Neural progenitor cell (in vitro differentiated cells): ENCODE data around the gene GADL1. TPM values are rescaled to one million over a fixed set of nuclear protein-coding genes. Genes with fewer than 3 reads are reported as not detected.

Experiments used
- DNase-seq: peaks from one replicate; pipeline ENCODE4 v3.0.0-alpha.2; 2016; ENCODE audit warnings: low spot score
- H2AFZ ChIP-seq: fragments of 200-600 bp; sonication (generic); replicated peaks from 2 replicates; pipeline ENCODE4 v1.6.1; 2016; ENCODE audit warnings: antibody characterized with exemption
- H3F3A ChIP-seq: fragments of 200-600 bp; sonication (generic); 2 replicates; pipeline ENCODE4 v1.6.1; 2016; ENCODE audit warnings: antibody characterized with exemption, low read depth
- H3K27ac ChIP-seq: fragments of 200-600 bp; sonication (generic); 2 replicates; pipeline ENCODE4 v1.5.1; 2016; ENCODE audit warnings: mild to moderate bottlenecking
- H3K27me3 ChIP-seq: fragments of 200-600 bp; sonication (generic); 2 replicates; pipeline ENCODE4 v1.6.1; 2016; ENCODE audit warnings: mild to moderate bottlenecking, moderate library complexity
- H3K36me3 ChIP-seq: fragments of 200-600 bp; sonication (generic); 2 replicates; pipeline ENCODE4 v1.5.1; 2016
- H3K4me1 ChIP-seq: fragments of 200-600 bp; sonication (generic); 2 replicates; pipeline ENCODE4 v1.6.1; 2016; ENCODE audit warnings: mixed run types
- H3K4me2 ChIP-seq: fragments of 200-600 bp; sonication (generic); 2 replicates; pipeline ENCODE4 v1.6.1; 2016
- H3K4me3 ChIP-seq: fragments of 200-600 bp; sonication (generic); 2 replicates; pipeline ENCODE4 v1.5.1; 2016
- H3K79me2 ChIP-seq: fragments of 200-600 bp; sonication (generic); 2 replicates; pipeline ENCODE4 v1.6.1; 2016; ENCODE audit warnings: low read depth
- H3K9ac ChIP-seq: fragments of 200-600 bp; sonication (generic); 2 replicates; pipeline ENCODE4 v1.6.1; 2016
- H3K9me3 ChIP-seq: fragments of 200-600 bp; sonication (generic); 2 replicates; pipeline ENCODE4 v1.5.1; 2016; ENCODE audit warnings: low read depth
- H4K20me1 ChIP-seq: fragments of 200-600 bp; sonication (generic); 2 replicates; pipeline ENCODE4 v1.6.1; 2016; ENCODE audit warnings: low read depth
- H3K27ac Mint-ChIP-seq: 3 replicates; pipeline ENCODE4 v1.8.0; 2021; ENCODE audit warnings: mixed read lengths
- H3K27me3 Mint-ChIP-seq: 2 replicates; pipeline ENCODE4 v1.8.0; 2022; ENCODE audit warnings: low read depth, mild to moderate bottlenecking, inconsistent platforms, moderate library complexity, mixed read lengths; ENCODE audit not compliant: insufficient read depth
- H3K36me3 Mint-ChIP-seq: 3 replicates; pipeline ENCODE4 v1.8.0; 2021; ENCODE audit warnings: mixed read lengths
- H3K4me1 Mint-ChIP-seq: 3 replicates; pipeline ENCODE4 v1.8.0; 2021; ENCODE audit warnings: mixed read lengths
- H3K4me3 Mint-ChIP-seq: 3 replicates; pipeline ENCODE4 v1.8.0; 2021; ENCODE audit warnings: mild to moderate bottlenecking, moderate library complexity, mixed read lengths
- H3K9me3 Mint-ChIP-seq: 3 replicates; pipeline ENCODE4 v1.8.0; 2020; ENCODE audit warnings: mixed read lengths
- EZH2 ChIP-seq: fragments of 200-600 bp; sonication (generic); IDR thresholded peaks from 2 replicates; pipeline ENCODE4 v1.6.1; 2017; ENCODE audit warnings: antibody characterized with exemption, mild to moderate bottlenecking, moderate library complexity
- EZH2phosphoT487 ChIP-seq: fragments of 200-600 bp; sonication (generic); IDR thresholded peaks from 2 replicates; pipeline ENCODE4 v1.6.1; 2017; ENCODE audit warnings: antibody characterized with exemption
- total RNA-seq: library from RNA; depleted of rRNA; stranded (reverse); fragments of >200 nt; gene quantifications from 2 replicates; pipeline ENCODE4 v1.2.3, GENCODE V29; 2015; ENCODE audit warnings: low replicate concordance
- TF ChIP-seq, protein P1 (sequence below): fragments of 200-600 bp; sonication (generic); IDR thresholded peaks from 2 replicates; pipeline ENCODE4 v1.5.1; 2017; ENCODE audit warnings: antibody characterized with exemption, mild to moderate bottlenecking

The GADL1 gene
- total RNA-seq, 1 donor from 2014 or later, result not detected

GRCh38 chr3:30683769-30684168, 210.7 kb downstream of the GADL1 start:
- H3K9me3 Mint-ChIP-seq, result no peaks in the 10 kb centered on the region
- no peaks in the 10 kb centered on the region for H3K36me3 ChIP-seq
- no peaks in the 10 kb centered on the region for H3K9me3 ChIP-seq
- no peak overlapping the region for H3K4me3 Mint-ChIP-seq
- no peak overlapping the region for H3K4me3 ChIP-seq
- peaks cover 25% of the 10 kb centered on the region for H3K4me1 Mint-ChIP-seq
- DNase-seq, result no peak
- H4K20me1 ChIP-seq, result no peaks in the 10 kb centered on the region
- H3K27ac ChIP-seq, result no peak overlapping the region
- H3K27me3 Mint-ChIP-seq, result no peaks in the 10 kb centered on the region
- H3K4me1 ChIP-seq, result peaks cover 19% of the 10 kb centered on the region
- no peak overlapping the region for H3K4me2 ChIP-seq
- no peaks in the 10 kb centered on the region for H3K27me3 ChIP-seq
- TF ChIP-seq, protein P1, sequence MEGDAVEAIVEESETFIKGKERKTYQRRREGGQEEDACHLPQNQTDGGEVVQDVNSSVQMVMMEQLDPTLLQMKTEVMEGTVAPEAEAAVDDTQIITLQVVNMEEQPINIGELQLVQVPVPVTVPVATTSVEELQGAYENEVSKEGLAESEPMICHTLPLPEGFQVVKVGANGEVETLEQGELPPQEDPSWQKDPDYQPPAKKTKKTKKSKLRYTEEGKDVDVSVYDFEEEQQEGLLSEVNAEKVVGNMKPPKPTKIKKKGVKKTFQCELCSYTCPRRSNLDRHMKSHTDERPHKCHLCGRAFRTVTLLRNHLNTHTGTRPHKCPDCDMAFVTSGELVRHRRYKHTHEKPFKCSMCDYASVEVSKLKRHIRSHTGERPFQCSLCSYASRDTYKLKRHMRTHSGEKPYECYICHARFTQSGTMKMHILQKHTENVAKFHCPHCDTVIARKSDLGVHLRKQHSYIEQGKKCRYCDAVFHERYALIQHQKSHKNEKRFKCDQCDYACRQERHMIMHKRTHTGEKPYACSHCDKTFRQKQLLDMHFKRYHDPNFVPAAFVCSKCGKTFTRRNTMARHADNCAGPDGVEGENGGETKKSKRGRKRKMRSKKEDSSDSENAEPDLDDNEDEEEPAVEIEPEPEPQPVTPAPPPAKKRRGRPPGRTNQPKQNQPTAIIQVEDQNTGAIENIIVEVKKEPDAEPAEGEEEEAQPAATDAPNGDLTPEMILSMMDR, result no peak
- TF ChIP-seq EZH2phosphoT487 (no peak), EZH2 (no peak)
- no peak overlapping the region for H3K9ac ChIP-seq
- no peak overlapping the region for H3K27ac Mint-ChIP-seq
- H2AFZ ChIP-seq, result no peak overlapping the region
- H3K79me2 ChIP-seq, result no peaks in the 10 kb centered on the region
- peaks cover 13% of the 10 kb centered on the region for H3F3A ChIP-seq
- peaks cover 28% of the 10 kb centered on the region for H3K36me3 Mint-ChIP-seq

DNA sequence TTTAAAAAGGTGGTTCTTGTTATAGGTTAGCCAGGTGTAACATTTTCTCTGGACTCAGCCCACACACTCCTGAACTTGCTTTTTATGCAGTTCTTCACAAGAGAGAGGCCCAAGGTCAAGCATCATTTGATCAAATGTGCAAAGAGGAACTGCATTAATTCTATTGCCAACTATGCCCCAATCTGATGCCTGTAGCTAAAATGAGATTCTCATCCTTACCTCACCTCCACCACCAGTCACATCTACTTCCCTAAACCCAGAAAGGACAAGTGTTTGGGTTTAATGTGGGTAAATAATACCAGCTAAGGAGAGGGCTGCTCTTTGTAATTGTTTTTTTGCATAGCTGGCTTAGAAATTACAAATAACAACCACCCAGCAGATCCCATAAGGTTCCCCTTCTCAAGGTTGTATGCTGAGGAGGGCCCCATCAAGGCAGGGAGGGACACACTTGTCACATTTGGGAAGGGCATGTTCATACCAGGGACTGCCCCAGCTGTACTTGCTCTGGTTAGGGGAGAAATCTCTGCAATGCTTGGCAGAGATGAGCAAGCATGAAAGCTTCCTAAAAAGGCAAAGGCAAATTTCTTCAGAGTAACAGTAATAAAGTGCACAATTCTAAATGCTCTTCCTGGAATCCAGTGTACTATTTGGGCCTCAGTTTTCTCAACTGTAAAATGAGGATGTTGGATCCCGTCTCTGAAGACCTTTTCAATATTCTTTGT, 211.9 kb downstream of the GADL1 start:
- H3K4me3 ChIP-seq, result no peak overlapping the region
- Mint-ChIP-seq H3K27me3 (no peaks in the 10 kb centered on the region), H3K27ac (no peak overlapping the region), H3K36me3 (peaks cover 29% of the 10 kb centered on the region), H3K9me3 (no peaks in the 10 kb centered on the region), H3K4me3 (no peak overlapping the region), H3K4me1 (peaks cover 27% of the 10 kb centered on the region)
- H4K20me1 ChIP-seq, result no peaks in the 10 kb centered on the region
- H3K27ac ChIP-seq, result no peak overlapping the region
- H3K4me1 ChIP-seq, result peaks cover 19% of the 10 kb centered on the region
- no peak overlapping the region for H3K9ac ChIP-seq
- H2AFZ ChIP-seq, result no peak overlapping the region
- DNase-seq, result no peak
- no peaks in the 10 kb centered on the region for H3K36me3 ChIP-seq
- H3K4me2 ChIP-seq, result no peak overlapping the region
- H3K9me3 ChIP-seq, result no peaks in the 10 kb centered on the region
- H3K27me3 ChIP-seq, result no peaks in the 10 kb centered on the region
- H3K79me2 ChIP-seq, result no peaks in the 10 kb centered on the region
- TF ChIP-seq EZH2phosphoT487, result no peak
- no peak for TF ChIP-seq EZH2
- TF ChIP-seq, protein P1, result no peak
- H3F3A ChIP-seq, result peaks cover 13% of the 10 kb centered on the region

DNA sequence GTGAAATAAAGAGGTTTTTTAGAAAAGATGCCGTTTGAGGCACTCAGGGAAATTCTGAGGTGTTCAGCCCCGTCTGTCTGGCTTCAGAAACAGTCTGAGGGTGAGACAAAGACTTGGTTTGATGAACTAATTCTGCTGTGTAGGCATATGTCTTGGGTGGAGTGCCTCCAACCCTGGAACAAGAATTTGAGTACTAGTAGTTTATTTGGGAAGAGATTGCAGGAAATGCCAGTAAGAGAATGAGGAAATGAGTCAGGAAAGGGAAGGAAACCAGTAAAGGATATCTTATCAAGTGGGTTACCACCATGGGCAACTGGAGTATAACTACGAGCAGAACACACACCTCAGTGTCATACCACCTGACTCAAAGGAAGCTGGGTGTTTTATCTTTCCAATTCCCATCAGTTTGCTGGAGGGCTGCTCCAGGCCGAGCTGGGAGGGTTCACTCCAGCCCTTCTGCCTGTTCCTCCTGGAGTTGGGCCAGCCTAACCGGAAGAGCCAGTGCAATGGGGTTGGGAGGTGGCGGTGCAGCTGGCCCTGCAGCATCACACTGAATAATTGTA, 212.7 kb downstream of the GADL1 start:
- Histone ChIP-seq H3K9me3 (no peaks in the 10 kb centered on the region), H3F3A (peaks cover 18% of the 10 kb centered on the region), H2AFZ (no peak overlapping the region), H3K27me3 (no peaks in the 10 kb centered on the region), H3K36me3 (no peaks in the 10 kb centered on the region), H3K4me1 (peaks cover 28% of the 10 kb centered on the region), H3K4me2 (peak overlapping the region; percentile 39), H4K20me1 (no peaks in the 10 kb centered on the region), H3K27ac (peak overlapping the region; percentile 71), H3K4me3 (no peak overlapping the region), H3K9ac (no peak overlapping the region), H3K79me2 (no peaks in the 10 kb centered on the region)
- peak overlapping the region; percentile 4 for H3K27ac Mint-ChIP-seq
- TF ChIP-seq, protein P1, result no peak
- no peak for TF ChIP-seq EZH2
- TF ChIP-seq EZH2phosphoT487, result no peak
- H3K27me3 Mint-ChIP-seq, result no peaks in the 10 kb centered on the region
- H3K4me3 Mint-ChIP-seq, result peak overlapping the region; percentile 24
- H3K36me3 Mint-ChIP-seq, result peaks cover 30% of the 10 kb centered on the region
- no peaks in the 10 kb centered on the region for H3K9me3 Mint-ChIP-seq
- peaks cover 35% of the 10 kb centered on the region for H3K4me1 Mint-ChIP-seq
- DNase-seq, result no peak
